K562 (cell line): ENCODE results near the gene UQCRFS1. TPM values are rescaled to one million over a fixed set of nuclear protein-coding genes. Genes with fewer than 3 reads are reported as not detected.

ENCODE experiments used
- ATF1 ChIP-seq, 2 experiments: fragments of 450-650 bp in 1 of 2; IDR thresholded peaks; 2 replicates each; pipeline ENCODE4 v1.6.1; 2016; ENCODE audit warnings: missing compliant biosample characterization in 1 of 2, missing genetic modification characterization in 1 of 2
- ATF7 ChIP-seq: fragments of 450-650 bp; IDR thresholded peaks from 2 replicates; pipeline ENCODE4 v1.7.1; 2014; ENCODE audit warnings: mild to moderate bottlenecking, moderate library complexity
- GABPA ChIP-seq: fragments of 200-800 bp; sonication (Bioruptor generic); conservative IDR thresholded peaks from 2 replicates; pipeline ENCODE4 v1.6.1; 2016; ENCODE audit warnings: low read depth, missing genetic modification characterization, missing compliant biosample characterization
- HCFC1 ChIP-seq: IDR thresholded peaks from 2 replicates; pipeline ENCODE4 v1.6.1; 2012; ENCODE audit warnings: low read depth, low read length, improper control_type of control experiment
- LEF1 ChIP-seq: fragments of 450-650 bp; IDR thresholded peaks from 2 replicates; pipeline ENCODE4 v1.6.1; 2016; ENCODE audit warnings: mild to moderate bottlenecking
- MAZ ChIP-seq, 2 experiments: fragments of 450-650 bp in 1 of 2; sonication (generic) in 1 of 2; formaldehyde crosslinking; IDR thresholded peaks in 1 of 2; conservative IDR thresholded peaks in 1 of 2; 2 replicates each; pipeline versions ENCODE4 v1.4.0 to v1.5.0; 2020; ENCODE audit warnings: mild to moderate bottlenecking in 1 of 2, missing genetic modification reagents in 1 of 2
- MYC ChIP-seq, 2 experiments: fragments of 250-450 bp in 1 of 2; sonication (Bioruptor Pico) in 1 of 2; IDR thresholded peaks; 2 replicates each; pipeline versions ENCODE4 v1.5.1 to v1.6.1; 2012 to 2021; ENCODE audit warnings: low read depth in 2 of 2, borderline replicate concordance in 1 of 2, improper control_type of control experiment in 1 of 2, low read length in 1 of 2, mild to moderate bottlenecking in 1 of 2, moderate library complexity in 1 of 2
- RCOR1 ChIP-seq, 2 experiments: IDR thresholded peaks; 2 replicates each; pipeline ENCODE4 v1.6.1; 2012; ENCODE audit warnings: low read depth in 2 of 2, low read length in 2 of 2, borderline replicate concordance in 1 of 2, improper control_type of control experiment in 1 of 2
- SNIP1 ChIP-seq: fragments of 450-650 bp; IDR thresholded peaks from 2 replicates; pipeline ENCODE4 v1.7.1; 2017; ENCODE audit warnings: low read depth, mild to moderate bottlenecking
- ZNF764 ChIP-seq: fragments of 250-450 bp; sonication (Bioruptor Pico); IDR thresholded peaks from 2 replicates; pipeline ENCODE4 v1.4.0; 2020; ENCODE audit warnings: low read depth, mild to moderate bottlenecking, moderate library complexity
- polyA plus RNA-seq, 8 experiments: library from polyadenylated mRNA; depleted of rRNA in 4 of 8; stranded (reverse) in 5 of 8; unstranded in 3 of 8; fragments of >200 nt; fragmentation: Nextera tagmentation in 2 of 8; fragmentation: Illumina TruSeq in 1 of 8; extraction: Ambion mirVana in 2 of 8; extraction: Trizol in 1 of 8; gene quantifications; 2 replicates each; pipeline versions ENCODE4 v1.2.1 to v1.2.3, GENCODE V29; 2011 to 2014; ENCODE audit warnings: inconsistent platforms in 1 of 8, missing spikeins in 1 of 8
- total RNA-seq, 7 experiments: library from RNA; depleted of rRNA in 6 of 7; stranded (reverse); fragments of >200 nt in 6 of 7; fragmentation: Illumina TruSeq in 2 of 7; extraction: Trizol in 2 of 7; gene quantifications; 2 replicates each; pipeline versions ENCODE4 v1.2.1 to v1.2.3, GENCODE V29; 2011 to 2021; ENCODE audit warnings: low replicate concordance in 1 of 7
- TF ChIP-seq, protein P1 (sequence below): fragments of 450-650 bp; IDR thresholded peaks from 2 replicates; pipeline ENCODE4 v1.6.1; 2014; ENCODE audit warnings: low read depth, mild to moderate bottlenecking, moderate library complexity, borderline replicate concordance
- TF ChIP-seq, protein P2 (sequence below), 2 experiments: fragments of 200-800 bp in 1 of 2; sonication (Bioruptor generic) in 1 of 2; sonication (generic) in 1 of 2; formaldehyde crosslinking in 1 of 2; IDR thresholded peaks in 1 of 2; conservative IDR thresholded peaks in 1 of 2; 2 replicates each; pipeline versions ENCODE4 v1.5.0 to v1.6.1; 2016 to 2020; ENCODE audit warnings: missing compliant biosample characterization in 1 of 2, missing genetic modification characterization in 1 of 2, missing genetic modification reagents in 1 of 2
- TF ChIP-seq, protein P3 (sequence below), 2 experiments: fragments of 450-650 bp in 1 of 2; sonication (generic) in 1 of 2; formaldehyde crosslinking in 1 of 2; IDR thresholded peaks in 1 of 2; conservative IDR thresholded peaks in 1 of 2; 2 replicates each; pipeline versions ENCODE4 v1.6.1 to v1.8.1; 2016 to 2023; ENCODE audit warnings: mild to moderate bottlenecking in 2 of 2, moderate library complexity in 2 of 2, inconsistent platforms in 1 of 2, missing genetic modification reagents in 1 of 2
- TF ChIP-seq, protein P4 (sequence below), 3 experiments: fragments of 200-800 bp in 1 of 3; fragments of 250-450 bp in 1 of 3; fragments of 450-650 bp in 1 of 3; sonication (Bioruptor Pico) in 1 of 3; sonication (Bioruptor generic) in 1 of 3; formaldehyde crosslinking in 1 of 3; IDR thresholded peaks; 2 replicates each; pipeline versions ENCODE4 v1.6.1 to v1.8.0; 2016 to 2022; ENCODE audit warnings: mild to moderate bottlenecking in 2 of 3, missing genetic modification characterization in 2 of 3, missing compliant biosample characterization in 1 of 3, moderate library complexity in 1 of 3
- TF ChIP-seq, protein P5 (sequence below): fragments of 250-450 bp; sonication (Bioruptor Pico); IDR thresholded peaks from 2 replicates; pipeline ENCODE4 v1.5.0; 2021

Gene UQCRFS1
- total and polyA plus RNA-seq, 9 of the 15 experiments (the other 6 are each of a cell fraction or from before 2014, with no cell fraction given) = 10.8 to 110 (median 64.7) TPM

DNA sequence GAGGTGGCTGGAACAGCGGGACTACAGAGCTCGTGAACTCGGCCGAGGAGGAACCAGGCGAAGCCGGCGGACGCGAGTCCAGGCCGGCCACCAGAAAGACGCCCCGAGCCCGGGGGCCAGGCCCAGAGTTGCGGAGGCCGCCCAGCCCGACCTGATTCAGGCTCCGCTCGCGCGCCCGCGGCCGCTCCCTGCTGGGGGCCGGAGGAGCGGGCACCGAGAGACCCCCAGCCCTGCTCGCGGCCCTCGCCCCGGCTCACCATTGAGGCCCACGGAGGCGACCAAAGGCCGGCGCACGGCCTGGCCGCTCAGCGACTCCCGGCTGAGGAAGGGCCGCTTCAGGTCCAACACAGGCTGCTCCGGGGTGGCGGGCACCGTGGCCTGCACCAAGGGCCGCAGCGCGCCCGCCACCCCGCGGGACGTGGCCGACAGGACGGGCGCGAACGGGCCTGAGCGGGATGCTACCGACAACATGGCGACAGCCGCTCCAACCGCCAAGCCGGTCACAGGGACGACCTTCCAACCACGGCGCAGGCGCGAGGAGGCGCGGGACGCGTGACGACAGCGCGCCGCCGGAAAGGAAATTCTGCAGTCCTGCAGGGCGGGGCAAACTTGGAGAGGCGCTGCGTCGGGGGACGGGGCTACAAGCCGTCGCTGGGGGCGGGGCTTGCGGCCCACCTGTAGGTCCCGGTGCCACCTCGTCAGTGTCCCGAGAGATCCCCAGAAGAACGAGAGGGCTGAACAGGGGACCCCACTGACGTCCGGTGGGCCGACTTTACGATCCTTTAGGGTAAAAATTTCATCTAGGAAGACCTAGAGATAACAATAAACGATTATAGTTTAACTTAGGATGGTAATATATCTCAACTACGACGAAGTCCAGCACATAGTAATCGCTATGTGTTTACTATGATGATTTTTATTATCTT lies at the start of gene UQCRFS1 (continued):
- TF ChIP-seq, protein P1, sequence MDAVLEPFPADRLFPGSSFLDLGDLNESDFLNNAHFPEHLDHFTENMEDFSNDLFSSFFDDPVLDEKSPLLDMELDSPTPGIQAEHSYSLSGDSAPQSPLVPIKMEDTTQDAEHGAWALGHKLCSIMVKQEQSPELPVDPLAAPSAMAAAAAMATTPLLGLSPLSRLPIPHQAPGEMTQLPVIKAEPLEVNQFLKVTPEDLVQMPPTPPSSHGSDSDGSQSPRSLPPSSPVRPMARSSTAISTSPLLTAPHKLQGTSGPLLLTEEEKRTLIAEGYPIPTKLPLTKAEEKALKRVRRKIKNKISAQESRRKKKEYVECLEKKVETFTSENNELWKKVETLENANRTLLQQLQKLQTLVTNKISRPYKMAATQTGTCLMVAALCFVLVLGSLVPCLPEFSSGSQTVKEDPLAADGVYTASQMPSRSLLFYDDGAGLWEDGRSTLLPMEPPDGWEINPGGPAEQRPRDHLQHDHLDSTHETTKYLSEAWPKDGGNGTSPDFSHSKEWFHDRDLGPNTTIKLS = peak; percentile 40; the same call in 1 of the 2 replicates
- TF ChIP-seq SNIP1 (no peak), HCFC1 (peak; percentile 81), ATF7 (peak; percentile 77), ZNF764 (CRISPR knock-in tag) (no peak), LEF1 (no peak), GABPA (tag) (peak; percentile 77), RCOR1 (IDR thresholded peaks at IDR 0.05; ENCODE audit: borderline replicate concordance in 1 of 2, low read depth in 2 of 2, low read length in 2 of 2) (0 out of 4 replicates have a peak, but pooled peaks of 1 of the 2 experiments have one; percentile 18), MYC (IDR thresholded peaks at IDR 0.05; ENCODE audit: low read depth, low read length) (peak; percentile 67), MYC (CRISPR knock-in tag; IDR thresholded peaks at IDR 0.05; ENCODE audit: borderline replicate concordance, low read depth) (no peak), ATF1 (CRISPR knock-in tag; IDR thresholded peaks at IDR 0.05) (peak; percentile 89), ATF1 (tag; IDR thresholded peaks at IDR 0.05) (peak; percentile 95), MAZ (CRISPR knock-in tag; conservative IDR thresholded peaks at IDR 0.05 in 1 of 2, IDR thresholded peaks at IDR 0.05 in 1 of 2) (peak; percentile 87 to 95)
- TF ChIP-seq, protein P2, sequence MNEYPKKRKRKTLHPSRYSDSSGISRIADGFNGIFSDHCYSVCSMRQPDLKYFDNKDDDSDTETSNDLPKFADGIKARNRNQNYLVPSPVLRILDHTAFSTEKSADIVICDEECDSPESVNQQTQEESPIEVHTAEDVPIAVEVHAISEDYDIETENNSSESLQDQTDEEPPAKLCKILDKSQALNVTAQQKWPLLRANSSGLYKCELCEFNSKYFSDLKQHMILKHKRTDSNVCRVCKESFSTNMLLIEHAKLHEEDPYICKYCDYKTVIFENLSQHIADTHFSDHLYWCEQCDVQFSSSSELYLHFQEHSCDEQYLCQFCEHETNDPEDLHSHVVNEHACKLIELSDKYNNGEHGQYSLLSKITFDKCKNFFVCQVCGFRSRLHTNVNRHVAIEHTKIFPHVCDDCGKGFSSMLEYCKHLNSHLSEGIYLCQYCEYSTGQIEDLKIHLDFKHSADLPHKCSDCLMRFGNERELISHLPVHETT (CRISPR knock-in tag; conservative IDR thresholded peaks at IDR 0.05 in 1 of 2, IDR thresholded peaks at IDR 0.05 in 1 of 2) = peak; percentile 57 to 59; a peak in 1 of 4 replicates
- TF ChIP-seq, protein P3, sequence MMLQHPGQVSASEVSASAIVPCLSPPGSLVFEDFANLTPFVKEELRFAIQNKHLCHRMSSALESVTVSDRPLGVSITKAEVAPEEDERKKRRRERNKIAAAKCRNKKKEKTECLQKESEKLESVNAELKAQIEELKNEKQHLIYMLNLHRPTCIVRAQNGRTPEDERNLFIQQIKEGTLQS (IDR thresholded peaks at IDR 0.05) = no peak
- TF ChIP-seq, protein P3 (CRISPR knock-in tag; conservative IDR thresholded peaks at IDR 0.05) = no peak
- TF ChIP-seq, protein P4, sequence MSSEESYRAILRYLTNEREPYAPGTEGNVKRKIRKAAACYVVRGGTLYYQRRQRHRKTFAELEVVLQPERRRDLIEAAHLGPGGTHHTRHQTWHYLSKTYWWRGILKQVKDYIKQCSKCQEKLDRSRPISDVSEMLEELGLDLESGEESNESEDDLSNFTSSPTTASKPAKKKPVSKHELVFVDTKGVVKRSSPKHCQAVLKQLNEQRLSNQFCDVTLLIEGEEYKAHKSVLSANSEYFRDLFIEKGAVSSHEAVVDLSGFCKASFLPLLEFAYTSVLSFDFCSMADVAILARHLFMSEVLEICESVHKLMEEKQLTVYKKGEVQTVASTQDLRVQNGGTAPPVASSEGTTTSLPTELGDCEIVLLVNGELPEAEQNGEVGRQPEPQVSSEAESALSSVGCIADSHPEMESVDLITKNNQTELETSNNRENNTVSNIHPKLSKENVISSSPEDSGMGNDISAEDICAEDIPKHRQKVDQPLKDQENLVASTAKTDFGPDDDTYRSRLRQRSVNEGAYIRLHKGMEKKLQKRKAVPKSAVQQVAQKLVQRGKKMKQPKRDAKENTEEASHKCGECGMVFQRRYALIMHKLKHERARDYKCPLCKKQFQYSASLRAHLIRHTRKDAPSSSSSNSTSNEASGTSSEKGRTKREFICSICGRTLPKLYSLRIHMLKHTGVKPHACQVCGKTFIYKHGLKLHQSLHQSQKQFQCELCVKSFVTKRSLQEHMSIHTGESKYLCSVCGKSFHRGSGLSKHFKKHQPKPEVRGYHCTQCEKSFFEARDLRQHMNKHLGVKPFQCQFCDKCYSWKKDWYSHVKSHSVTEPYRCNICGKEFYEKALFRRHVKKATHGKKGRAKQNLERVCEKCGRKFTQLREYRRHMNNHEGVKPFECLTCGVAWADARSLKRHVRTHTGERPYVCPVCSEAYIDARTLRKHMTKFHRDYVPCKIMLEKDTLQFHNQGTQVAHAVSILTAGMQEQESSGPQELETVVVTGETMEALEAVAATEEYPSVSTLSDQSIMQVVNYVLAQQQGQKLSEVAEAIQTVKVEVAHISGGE (CRISPR knock-in tag; IDR thresholded peaks at IDR 0.05) = peak in 1 of 3 experiments; percentile 62; a peak in 1 of 6 replicates
- TF ChIP-seq, protein P5, sequence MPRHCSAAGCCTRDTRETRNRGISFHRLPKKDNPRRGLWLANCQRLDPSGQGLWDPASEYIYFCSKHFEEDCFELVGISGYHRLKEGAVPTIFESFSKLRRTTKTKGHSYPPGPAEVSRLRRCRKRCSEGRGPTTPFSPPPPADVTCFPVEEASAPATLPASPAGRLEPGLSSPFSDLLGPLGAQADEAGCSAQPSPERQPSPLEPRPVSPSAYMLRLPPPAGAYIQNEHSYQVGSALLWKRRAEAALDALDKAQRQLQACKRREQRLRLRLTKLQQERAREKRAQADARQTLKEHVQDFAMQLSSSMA (CRISPR knock-in tag) = peak; percentile 23; the same call in 1 of the 2 replicates
